Large intestine (tissue), 3 donors: ENCODE data around the gene KRT6A. TPM values are rescaled to one million over a fixed set of nuclear protein-coding genes. Genes with fewer than 3 reads are reported as not detected.
"Not testable (repeated sequence)": the region's sequence is repeated elsewhere in the genome, so short reads cannot be mapped to it uniquely, and the experiment has no call there.

Experiments
- DNase-seq, 2 donors: peaks; one replicate each; pipeline versions ENCODE4 v3.0.0 to v3.0.0-alpha.2; 2013
- H3K27ac ChIP-seq: one replicate; pipeline ENCODE4 v1.5.1; 2013; ENCODE audit warnings: low read length
- H3K27me3 ChIP-seq: 2 replicates; pipeline ENCODE4 v1.6.1; 2013; ENCODE audit warnings: low read length; ENCODE audit not compliant: control insufficient read depth, insufficient read depth
- H3K36me3 ChIP-seq: 2 replicates; pipeline ENCODE4 v1.6.1; 2013; ENCODE audit warnings: low read length; ENCODE audit not compliant: control insufficient read depth, insufficient read depth
- H3K4me1 ChIP-seq: one replicate; pipeline ENCODE4 v1.6.1; 2013; ENCODE audit warnings: low read length; ENCODE audit not compliant: control insufficient read depth, insufficient read depth
- H3K4me3 ChIP-seq: one replicate; pipeline ENCODE4 v1.5.1; 2013; ENCODE audit warnings: low read length
- H3K9me3 ChIP-seq: one replicate; pipeline ENCODE4 v1.6.1; 2013; ENCODE audit warnings: mild to moderate bottlenecking, low read depth, low read length, moderate library complexity; ENCODE audit not compliant: control insufficient read depth
- WGBS: methylation state at CpG from one replicate; pipeline ENCODE4 v1.1.5; 2013; ENCODE audit warnings: low lambda C conversion rate; ENCODE audit not compliant: insufficient coverage; 5-methylcytosine and 5-hydroxymethylcytosine counted together
- polyA plus RNA-seq: library from polyadenylated mRNA; unstranded; fragments of 120-200 nt; gene quantifications from one replicate; pipeline ENCODE4 v1.2.1, GENCODE V29; 2013

The KRT6A gene
- polyA plus RNA-seq, 1 donor: 0.01 TPM

- H3K27me3 ChIP-seq: peaks cover 11% of the 10 kb centered on the region
- not testable (repeated sequence) for H3K4me3 ChIP-seq, H3K27ac ChIP-seq, DNase-seq, H3K4me1 ChIP-seq, H3K9me3 ChIP-seq, H3K36me3 ChIP-seq
- WGBS: no CpG with 5 or more reads among the region's 8 CpGs
These were observed 1.6 kb downstream of the KRT6A start for GRCh38 chr12:52491495-52491894.

- Histone ChIP-seq H3K9me3 (no peaks in the 10 kb centered on the region), H3K27me3 (peaks cover 7% of the 10 kb centered on the region), H3K4me3 (no peak overlapping the region), H3K27ac (no peak overlapping the region), H3K4me1 (no peaks in the 10 kb centered on the region), H3K36me3 (no peaks in the 10 kb centered on the region)
- DNase-seq: no peak
These were observed 4.3 kb downstream of the KRT6A start for GRCh38 chr12:52488736-52489135.

- not testable (repeated sequence) for DNase-seq
- WGBS: no CpG with 5 or more reads among the region's 15 CpGs
These were observed 5.2 kb downstream of the KRT6A start for GRCh38 chr12:52487744-52488443.

GRCh38 chr12:52487211-52487610, 5.8 kb downstream of the KRT6A start:
- Histone ChIP-seq H3K27me3 (peaks cover 5% of the 10 kb centered on the region), H3K27ac (no peak overlapping the region), H3K9me3 (no peaks in the 10 kb centered on the region), H3K36me3 (no peaks in the 10 kb centered on the region), H3K4me1 (no peaks in the 10 kb centered on the region), H3K4me3 (no peak overlapping the region)
- no peak for DNase-seq
- WGBS: no CpG with 5 or more reads among the region's 1 CpG

More at GRCh38 chr12:52487744-52488443, 5.2 kb downstream of the KRT6A start:
- not testable (repeated sequence) for H3K36me3 ChIP-seq, H3K27ac ChIP-seq, H3K27me3 ChIP-seq, H3K4me3 ChIP-seq, H3K4me1 ChIP-seq, H3K9me3 ChIP-seq

GRCh38 chr12:52486166-52487105, 6.6 kb downstream of the KRT6A start:
- Histone ChIP-seq H3K9me3 (no peaks in the 10 kb centered on the region), H3K27ac (no peak overlapping the region), H3K36me3 (no peaks in the 10 kb centered on the region), H3K27me3 (peaks cover 5% of the 10 kb centered on the region), H3K4me1 (no peaks in the 10 kb centered on the region), H3K4me3 (no peak overlapping the region)
- WGBS: 100% methylated on average over 2 of the region's 5 CpGs
- no peak for DNase-seq

- no peak overlapping the region for H3K27ac ChIP-seq
- DNase-seq: no peak
- no peaks in the 10 kb centered on the region for H3K36me3 ChIP-seq
- H3K4me1 ChIP-seq: no peaks in the 10 kb centered on the region
- no peak overlapping the region for H3K4me3 ChIP-seq
- WGBS: no CpG with 5 or more reads among the region's 3 CpGs
- no peaks in the 10 kb centered on the region for H3K9me3 ChIP-seq
- no peaks in the 10 kb centered on the region for H3K27me3 ChIP-seq
These were observed 13.0 kb downstream of the KRT6A start for GRCh38 chr12:52480073-52480472.

- Histone ChIP-seq H3K27ac (no peak overlapping the region), H3K9me3 (no peaks in the 10 kb centered on the region), H3K4me1 (no peaks in the 10 kb centered on the region), H3K27me3 (no peaks in the 10 kb centered on the region), H3K36me3 (no peaks in the 10 kb centered on the region), H3K4me3 (no peak overlapping the region)
- WGBS: no CpG with 5 or more reads among the region's 2 CpGs
- DNase-seq: no peak
These were observed 15.4 kb downstream of the KRT6A start for GRCh38 chr12:52477651-52478050.

- DNase-seq: no peak
- H3K27me3 ChIP-seq: no peaks in the 10 kb centered on the region
- 100% methylated on average over 1 of the region's 2 CpGs for WGBS
- H3K27ac ChIP-seq: no peak overlapping the region
- no peaks in the 10 kb centered on the region for H3K9me3 ChIP-seq
- no peak overlapping the region for H3K4me3 ChIP-seq
- no peaks in the 10 kb centered on the region for H3K36me3 ChIP-seq
- H3K4me1 ChIP-seq: no peaks in the 10 kb centered on the region
These were observed 18.8 kb downstream of the KRT6A start for GRCh38 chr12:52474212-52474611.

GRCh38 chr12:52473768-52474167, 19.3 kb downstream of the KRT6A start, which contains the start of gene KRT6C:
Gene KRT6C (minus strand): TSS chr12:52473805. CDS start chr12:52473737, 68 bp downstream.
- DNase-seq: no peak
- WGBS: no CpG with 5 or more reads among the region's 4 CpGs

GRCh38 chr12:52469853-52470252, 23.2 kb downstream of the KRT6A start:
- no peak overlapping the region for H3K27ac ChIP-seq
- no CpG with 5 or more reads among the region's 4 CpGs for WGBS
- DNase-seq: no peak
- peaks cover 3% of the 10 kb centered on the region for H3K27me3 ChIP-seq
- H3K36me3 ChIP-seq: no peaks in the 10 kb centered on the region
- no peaks in the 10 kb centered on the region for H3K4me1 ChIP-seq
- H3K4me3 ChIP-seq: no peak overlapping the region
- H3K9me3 ChIP-seq: no peaks in the 10 kb centered on the region

More at GRCh38 chr12:52473768-52474167, 19.3 kb downstream of the KRT6A start, which contains the start of gene KRT6C:
- no peaks in the 10 kb centered on the region for H3K27me3 ChIP-seq
- no peak within 1 kb of the TSS for H3K4me3 ChIP-seq
- H3K9me3 ChIP-seq: no peaks in the 10 kb centered on the region
- H3K36me3 ChIP-seq: no peaks in the 10 kb centered on the region
- no peaks in the 10 kb centered on the region for H3K4me1 ChIP-seq
- no peak within 1 kb of the TSS for H3K27ac ChIP-seq
